ENCODE data around the gene TDRD3. TPM values are rescaled to one million over a fixed set of nuclear protein-coding genes. Genes with fewer than 3 reads are reported as not detected.
A peak's percentile ranks its signal among the peaks of the same experiment; 100 is the strongest.

TDRD3 gene
- total RNA-seq, 1 donor from 2014 or later, result 17.3 TPM

DNA sequence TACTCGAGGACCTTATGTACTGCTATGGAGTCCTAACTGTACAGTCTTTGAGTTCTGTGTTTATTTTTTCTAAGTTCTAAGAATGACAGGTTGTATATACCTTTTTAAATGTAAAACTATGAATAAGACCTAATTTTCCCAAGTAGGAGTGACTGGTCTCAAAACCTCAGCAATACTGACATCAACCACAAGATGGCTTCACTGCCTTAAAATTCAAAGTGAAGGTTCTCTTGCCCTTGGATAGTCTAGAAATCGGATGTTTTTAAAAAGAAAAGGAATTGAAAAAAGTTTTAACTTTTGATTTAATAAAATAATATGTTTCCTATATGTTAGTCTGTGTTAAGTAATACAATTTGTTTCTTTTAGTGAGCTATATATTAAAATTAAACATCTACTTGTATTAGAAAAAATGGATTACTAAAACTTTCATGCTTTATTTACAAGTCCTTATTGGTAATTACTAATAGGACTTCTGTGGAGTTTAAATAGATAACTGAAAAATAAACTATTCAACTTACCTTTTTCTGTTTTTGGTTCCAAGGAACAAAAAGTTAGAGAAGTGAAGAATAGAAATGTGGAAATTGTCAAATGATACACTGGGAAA is 52.0 kb downstream of the TDRD3 start:
- Mint-ChIP-seq H3K27ac (ENCODE audit: unreplicated experiment) (no peak overlapping the region), H3K9me3 (ENCODE audit: unreplicated experiment) (no peaks in the 10 kb centered on the region), H3K36me3 (ENCODE audit: low read depth, unreplicated experiment) (no peaks in the 10 kb centered on the region), H3K4me1 (ENCODE audit: unreplicated experiment) (no peaks in the 10 kb centered on the region), H3K4me3 (ENCODE audit: unreplicated experiment) (no peak overlapping the region), H3K27me3 (ENCODE audit: unreplicated experiment) (no peaks in the 10 kb centered on the region)
- TF ChIP-seq, protein P1, sequence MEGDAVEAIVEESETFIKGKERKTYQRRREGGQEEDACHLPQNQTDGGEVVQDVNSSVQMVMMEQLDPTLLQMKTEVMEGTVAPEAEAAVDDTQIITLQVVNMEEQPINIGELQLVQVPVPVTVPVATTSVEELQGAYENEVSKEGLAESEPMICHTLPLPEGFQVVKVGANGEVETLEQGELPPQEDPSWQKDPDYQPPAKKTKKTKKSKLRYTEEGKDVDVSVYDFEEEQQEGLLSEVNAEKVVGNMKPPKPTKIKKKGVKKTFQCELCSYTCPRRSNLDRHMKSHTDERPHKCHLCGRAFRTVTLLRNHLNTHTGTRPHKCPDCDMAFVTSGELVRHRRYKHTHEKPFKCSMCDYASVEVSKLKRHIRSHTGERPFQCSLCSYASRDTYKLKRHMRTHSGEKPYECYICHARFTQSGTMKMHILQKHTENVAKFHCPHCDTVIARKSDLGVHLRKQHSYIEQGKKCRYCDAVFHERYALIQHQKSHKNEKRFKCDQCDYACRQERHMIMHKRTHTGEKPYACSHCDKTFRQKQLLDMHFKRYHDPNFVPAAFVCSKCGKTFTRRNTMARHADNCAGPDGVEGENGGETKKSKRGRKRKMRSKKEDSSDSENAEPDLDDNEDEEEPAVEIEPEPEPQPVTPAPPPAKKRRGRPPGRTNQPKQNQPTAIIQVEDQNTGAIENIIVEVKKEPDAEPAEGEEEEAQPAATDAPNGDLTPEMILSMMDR (IDR thresholded peaks at IDR 0.05; ENCODE audit: unreplicated experiment), result peak; percentile 79
- DNase-seq (ENCODE audit: low spot score), result peak; percentile 43

DNA sequence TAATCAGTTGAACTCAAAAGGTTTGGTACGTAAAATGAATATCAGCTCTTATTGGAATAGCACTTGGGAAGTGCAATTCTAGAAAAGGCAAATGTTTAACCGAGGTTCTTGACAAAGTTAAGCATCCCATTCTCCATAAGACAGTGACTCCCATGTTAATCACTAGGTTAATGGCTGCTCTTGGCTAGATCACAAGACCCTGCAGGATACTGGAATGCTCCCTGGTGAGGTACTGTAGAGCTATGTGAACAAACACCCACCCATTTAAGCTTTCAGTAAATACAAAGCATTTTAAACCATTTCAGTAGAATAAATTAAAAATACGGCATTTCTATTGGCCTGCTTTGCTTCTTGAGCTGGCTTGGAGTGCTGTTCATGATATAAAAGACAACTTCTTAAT is 56.5 kb downstream of the TDRD3 start:
- no peak for DNase-seq (ENCODE audit: low spot score)
- no peaks in the 10 kb centered on the region for H3K27me3 Mint-ChIP-seq (ENCODE audit: unreplicated experiment)
- no peaks in the 10 kb centered on the region for H3K9me3 Mint-ChIP-seq (ENCODE audit: unreplicated experiment)
- H3K27ac Mint-ChIP-seq (ENCODE audit: unreplicated experiment), result no peak overlapping the region
- H3K36me3 Mint-ChIP-seq (ENCODE audit: low read depth, unreplicated experiment), result no peaks in the 10 kb centered on the region
- no peak overlapping the region for H3K4me3 Mint-ChIP-seq (ENCODE audit: unreplicated experiment)
- TF ChIP-seq, protein P1 (IDR thresholded peaks at IDR 0.05; ENCODE audit: unreplicated experiment), result no peak
- H3K4me1 Mint-ChIP-seq (ENCODE audit: unreplicated experiment), result no peaks in the 10 kb centered on the region

DNA sequence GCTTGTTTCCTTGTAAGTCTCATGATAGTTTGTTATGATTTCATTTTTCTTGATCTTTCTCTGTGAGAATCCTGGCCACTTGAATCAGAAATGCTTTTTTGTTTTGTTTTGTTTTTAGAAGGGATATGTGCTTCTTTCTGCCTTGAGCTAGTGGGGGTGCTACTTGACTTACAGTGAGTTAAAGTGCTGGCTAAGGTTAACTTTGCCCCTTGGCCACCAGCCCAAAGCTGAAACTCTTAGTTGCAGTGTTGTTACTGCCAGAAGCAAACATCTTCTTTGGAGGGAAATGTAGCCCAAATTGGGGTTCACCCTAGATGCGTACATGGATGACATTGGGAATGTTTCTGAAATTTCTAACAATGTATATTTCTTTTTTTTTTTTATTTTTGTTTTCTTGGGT is 57.4 kb downstream of the TDRD3 start:
- no peak overlapping the region for H3K27ac Mint-ChIP-seq (ENCODE audit: unreplicated experiment)
- no peaks in the 10 kb centered on the region for H3K4me1 Mint-ChIP-seq (ENCODE audit: unreplicated experiment)
- H3K9me3 Mint-ChIP-seq (ENCODE audit: unreplicated experiment), result no peaks in the 10 kb centered on the region
- TF ChIP-seq, protein P1 (IDR thresholded peaks at IDR 0.05; ENCODE audit: unreplicated experiment), result no peak
- DNase-seq (ENCODE audit: low spot score), result no peak
- H3K27me3 Mint-ChIP-seq (ENCODE audit: unreplicated experiment), result no peaks in the 10 kb centered on the region
- H3K4me3 Mint-ChIP-seq (ENCODE audit: unreplicated experiment), result no peak overlapping the region
- H3K36me3 Mint-ChIP-seq (ENCODE audit: low read depth, unreplicated experiment), result no peaks in the 10 kb centered on the region

DNA sequence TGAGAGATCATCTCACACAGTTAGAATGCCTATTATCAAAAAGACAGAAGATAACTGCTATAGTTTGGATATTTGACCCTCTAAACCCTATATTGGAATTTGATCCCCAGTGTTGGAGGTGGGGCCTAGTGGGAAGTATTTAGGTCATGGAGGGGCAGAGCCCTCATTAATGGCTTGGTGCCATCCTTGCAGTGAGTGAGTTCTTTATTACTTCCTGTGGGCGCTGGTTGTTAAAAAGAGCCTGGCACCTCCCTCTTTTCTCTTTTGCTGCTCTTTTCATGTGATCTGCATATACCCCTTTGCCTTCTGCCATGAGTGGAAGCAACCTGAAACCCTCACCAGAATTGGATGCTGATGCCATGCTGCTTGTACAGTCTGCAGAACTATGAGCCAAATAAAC is 66.8 kb downstream of the TDRD3 start:
- H3K9me3 Mint-ChIP-seq (ENCODE audit: unreplicated experiment), result no peaks in the 10 kb centered on the region

DNA sequence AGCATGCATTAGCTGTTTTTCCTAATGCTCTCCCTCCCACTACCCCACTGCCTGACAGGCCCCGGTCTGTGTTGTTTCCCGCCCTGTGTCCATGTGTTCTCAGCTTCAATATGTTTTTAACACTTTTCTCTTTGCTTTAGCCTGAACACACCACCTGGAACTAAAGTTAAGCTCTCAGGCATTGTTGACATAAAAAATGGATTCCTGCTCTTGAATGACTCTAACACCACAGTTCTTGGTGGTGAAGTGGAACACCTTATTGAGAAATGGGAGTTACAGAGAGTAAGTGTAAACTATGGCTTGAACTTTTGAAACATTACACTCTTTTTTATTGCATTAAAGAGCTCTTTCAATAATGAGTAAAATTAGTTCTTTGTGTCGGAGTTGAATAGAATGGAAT is 70.1 kb downstream of the TDRD3 start:
- no peak for DNase-seq (ENCODE audit: low spot score)
- H3K27ac Mint-ChIP-seq (ENCODE audit: unreplicated experiment), result no peak overlapping the region
- no peak overlapping the region for H3K4me3 Mint-ChIP-seq (ENCODE audit: unreplicated experiment)
- H3K9me3 Mint-ChIP-seq (ENCODE audit: unreplicated experiment), result no peaks in the 10 kb centered on the region
- no peaks in the 10 kb centered on the region for H3K4me1 Mint-ChIP-seq (ENCODE audit: unreplicated experiment)
- no peaks in the 10 kb centered on the region for H3K36me3 Mint-ChIP-seq (ENCODE audit: low read depth, unreplicated experiment)
- TF ChIP-seq, protein P1 (IDR thresholded peaks at IDR 0.05; ENCODE audit: unreplicated experiment), result no peak
- no peaks in the 10 kb centered on the region for H3K27me3 Mint-ChIP-seq (ENCODE audit: unreplicated experiment)

More for the DNA sequence above, 66.8 kb downstream of the TDRD3 start:
- no peaks in the 10 kb centered on the region for H3K27me3 Mint-ChIP-seq (ENCODE audit: unreplicated experiment)
- no peak for DNase-seq (ENCODE audit: low spot score)
- no peak overlapping the region for H3K27ac Mint-ChIP-seq (ENCODE audit: unreplicated experiment)
- H3K4me1 Mint-ChIP-seq (ENCODE audit: unreplicated experiment), result no peaks in the 10 kb centered on the region
- no peak overlapping the region for H3K4me3 Mint-ChIP-seq (ENCODE audit: unreplicated experiment)
- no peaks in the 10 kb centered on the region for H3K36me3 Mint-ChIP-seq (ENCODE audit: low read depth, unreplicated experiment)
- TF ChIP-seq, protein P1 (IDR thresholded peaks at IDR 0.05; ENCODE audit: unreplicated experiment), result no peak

Measured in endothelial cell (in vitro differentiated cells).